HG02759 (cell line): ENCODE measurements around the gene CIAO3.
A peak's percentile ranks its signal among the peaks of the same experiment; 100 is the strongest.

Experiments used
- ATAC-seq: cut with Tn5 transposase; IDR thresholded peaks from one replicate; pipeline ENCODE4 v1.9.1; 2021; ENCODE audit warnings: mild to moderate bottlenecking, moderate library complexity; ENCODE audit not compliant: unreplicated experiment

CIAO3 gene

GRCh38 chr16:679814-680624 lies 60.8 kb downstream of the CIAO3 start, which contains the start of gene STUB1:
TSS of gene STUB1 (plus strand) at chr16:680410. CDS start at chr16:680526, 116 bp downstream.
- peak; percentile 57 for ATAC-seq
